NK-92 treated with Interleukin-12 subunit alpha and Interleukin-12 subunit beta, amount 100 ng/mL, for 24 hours (cell line): ENCODE measurements around the gene THSD4.

Experiments
- DNase-seq: peaks from one replicate; lab custom pipeline; 2025; lab: John Stamatoyannopoulos, UW

Gene THSD4

GRCh38 chr15:71329497-71330260, 214.4 kb downstream of the THSD4 start:
- no peak for DNase-seq

GRCh38 chr15:71330638-71331162, 215.4 kb downstream of the THSD4 start:
- DNase-seq = no peak

GRCh38 chr15:71331173-71331572, 215.9 kb downstream of the THSD4 start:
- DNase-seq = no peak

GRCh38 chr15:71332431-71333004, 217.2 kb downstream of the THSD4 start:
- no peak for DNase-seq

GRCh38 chr15:71333136-71333700, 217.9 kb downstream of the THSD4 start:
- no peak for DNase-seq

- no peak for DNase-seq
These were observed 218.6 kb downstream of the THSD4 start for GRCh38 chr15:71333839-71334238.

GRCh38 chr15:71334434-71334833, 219.2 kb downstream of the THSD4 start:
- no peak for DNase-seq

GRCh38 chr15:71334873-71335272, 219.6 kb downstream of the THSD4 start:
- no peak for DNase-seq

- no peak for DNase-seq
These were observed 220.3 kb downstream of the THSD4 start for GRCh38 chr15:71335591-71335990.

- DNase-seq = no peak
These were observed 221.4 kb downstream of the THSD4 start for GRCh38 chr15:71336671-71337070.

GRCh38 chr15:71337197-71337845, 222.1 kb downstream of the THSD4 start:
- DNase-seq = no peak

GRCh38 chr15:71338265-71338664, 223.0 kb downstream of the THSD4 start:
- no peak for DNase-seq

- no peak for DNase-seq
These were observed 223.7 kb downstream of the THSD4 start for GRCh38 chr15:71338827-71339542.

GRCh38 chr15:71341811-71342550, 226.7 kb downstream of the THSD4 start:
- no peak for DNase-seq

GRCh38 chr15:71342658-71343057, 227.4 kb downstream of the THSD4 start:
- no peak for DNase-seq

- DNase-seq = no peak
These were observed 229.0 kb downstream of the THSD4 start for GRCh38 chr15:71344316-71344715.

GRCh38 chr15:71345186-71345585, 229.9 kb downstream of the THSD4 start:
- no peak for DNase-seq

- DNase-seq = no peak
These were observed 231.2 kb downstream of the THSD4 start for GRCh38 chr15:71346464-71346863.

GRCh38 chr15:71348597-71348996, 233.3 kb downstream of the THSD4 start:
- no peak for DNase-seq

- no peak for DNase-seq
These were observed 234.1 kb downstream of the THSD4 start for GRCh38 chr15:71349336-71349735.
